Skeletal muscle satellite cell (primary cell): ENCODE measurements around the gene ATG9B.

ENCODE experiments used
- H3K27me3 ChIP-seq: 2 replicates; pipeline ENCODE4 v1.7.0; 2013; ENCODE audit warnings: low read length; ENCODE audit not compliant: control insufficient read depth, insufficient read depth
- H3K36me3 ChIP-seq: 2 replicates; pipeline ENCODE4 v1.7.0; 2013; ENCODE audit warnings: mild to moderate bottlenecking, control low read depth, low read length; ENCODE audit not compliant: insufficient read depth
- H3K4me1 ChIP-seq: 2 replicates; pipeline ENCODE4 v1.7.0; 2013; ENCODE audit warnings: low read length; ENCODE audit not compliant: control insufficient read depth, insufficient read depth
- H3K4me2 ChIP-seq: 2 replicates; pipeline ENCODE4 v1.7.0; 2013; ENCODE audit warnings: mild to moderate bottlenecking, low read length
- H3K4me3 ChIP-seq: 2 replicates; pipeline ENCODE4 v1.7.0; 2013; ENCODE audit warnings: low read length
- H3K9ac ChIP-seq: 2 replicates; pipeline ENCODE4 v1.7.0; 2013; ENCODE audit warnings: mild to moderate bottlenecking, low read depth, low read length, moderate library complexity
- H3K9me3 ChIP-seq: replicated peaks from 2 replicates; pipeline ENCODE4 v1.7.0; 2013; ENCODE audit warnings: mild to moderate bottlenecking, control low read depth, low read length

The ATG9B gene

GRCh38 chr7:150971242-150972022 is 52.9 kb downstream of the ATG9B start:
- peaks cover 79% of the 10 kb centered on the region for H3K27me3 ChIP-seq
- H3K36me3 ChIP-seq: no peaks in the 10 kb centered on the region
- H3K4me3 ChIP-seq: no peak overlapping the region
- H3K9me3 ChIP-seq: no peaks in the 10 kb centered on the region
- peak overlapping the region; percentile 23 for H3K4me2 ChIP-seq
- H3K9ac ChIP-seq: no peak overlapping the region
- peaks cover 14% of the 10 kb centered on the region for H3K4me1 ChIP-seq

GRCh38 chr7:150970424-150970823 is 53.9 kb downstream of the ATG9B start:
- Histone ChIP-seq H3K9ac (no peak overlapping the region), H3K27me3 (peaks cover 74% of the 10 kb centered on the region), H3K9me3 (no peaks in the 10 kb centered on the region), H3K36me3 (no peaks in the 10 kb centered on the region), H3K4me2 (no peak overlapping the region), H3K4me3 (no peak overlapping the region), H3K4me1 (peaks cover 14% of the 10 kb centered on the region)

- Histone ChIP-seq H3K36me3 (no peaks in the 10 kb centered on the region), H3K9me3 (no peaks in the 10 kb centered on the region), H3K4me2 (no peak overlapping the region), H3K4me3 (no peak overlapping the region), H3K9ac (no peak overlapping the region), H3K27me3 (peaks cover 70% of the 10 kb centered on the region), H3K4me1 (peaks cover 7% of the 10 kb centered on the region)
Measured at GRCh38 chr7:150969475-150969874, 54.8 kb downstream of the ATG9B start.

- no peak overlapping the region for H3K4me3 ChIP-seq
- no peak overlapping the region for H3K4me2 ChIP-seq
- H3K27me3 ChIP-seq: peaks cover 68% of the 10 kb centered on the region
- H3K9me3 ChIP-seq: no peaks in the 10 kb centered on the region
- H3K36me3 ChIP-seq: no peaks in the 10 kb centered on the region
- no peak overlapping the region for H3K9ac ChIP-seq
- H3K4me1 ChIP-seq: peaks cover 7% of the 10 kb centered on the region
Measured at GRCh38 chr7:150968734-150969372, 55.4 kb downstream of the ATG9B start.

- peaks cover 7% of the 10 kb centered on the region for H3K4me1 ChIP-seq
- no peaks in the 10 kb centered on the region for H3K9me3 ChIP-seq
- no peak overlapping the region for H3K9ac ChIP-seq
- H3K27me3 ChIP-seq: peaks cover 62% of the 10 kb centered on the region
- H3K36me3 ChIP-seq: no peaks in the 10 kb centered on the region
- H3K4me2 ChIP-seq: no peak overlapping the region
- H3K4me3 ChIP-seq: no peak overlapping the region
Measured at GRCh38 chr7:150968056-150968733, 56.1 kb downstream of the ATG9B start.

GRCh38 chr7:150967349-150967748 is 56.9 kb downstream of the ATG9B start:
- H3K4me3 ChIP-seq: no peak overlapping the region
- no peak overlapping the region for H3K9ac ChIP-seq
- peaks cover 53% of the 10 kb centered on the region for H3K27me3 ChIP-seq
- H3K36me3 ChIP-seq: no peaks in the 10 kb centered on the region
- no peaks in the 10 kb centered on the region for H3K9me3 ChIP-seq
- no peak overlapping the region for H3K4me2 ChIP-seq
- peaks cover 7% of the 10 kb centered on the region for H3K4me1 ChIP-seq

- H3K27me3 ChIP-seq: peaks cover 47% of the 10 kb centered on the region
- no peak overlapping the region for H3K9ac ChIP-seq
- no peak overlapping the region for H3K4me2 ChIP-seq
- H3K4me1 ChIP-seq: no peaks in the 10 kb centered on the region
- no peaks in the 10 kb centered on the region for H3K36me3 ChIP-seq
- no peak overlapping the region for H3K4me3 ChIP-seq
- H3K9me3 ChIP-seq: no peaks in the 10 kb centered on the region
Measured at GRCh38 chr7:150966002-150966401, 58.3 kb downstream of the ATG9B start.

- H3K4me3 ChIP-seq: no peak overlapping the region
- H3K4me2 ChIP-seq: no peak overlapping the region
- H3K9ac ChIP-seq: no peak overlapping the region
- no peaks in the 10 kb centered on the region for H3K4me1 ChIP-seq
- no peaks in the 10 kb centered on the region for H3K9me3 ChIP-seq
- H3K27me3 ChIP-seq: peaks cover 40% of the 10 kb centered on the region
- H3K36me3 ChIP-seq: no peaks in the 10 kb centered on the region
Measured at GRCh38 chr7:150965273-150965830, 58.9 kb downstream of the ATG9B start.
